ENCODE results near the gene ZBTB42. TPM values are rescaled to one million over a fixed set of nuclear protein-coding genes. Genes with fewer than 3 reads are reported as not detected.

The ZBTB42 gene
- total RNA-seq, 2 experiments from 2014 or later = 1.3 TPM

GRCh38 chr14:104843442-104844305 lies 42.8 kb downstream of the ZBTB42 start:
- ChIA-PET POLR2A (no interaction called here), CTCF (no interaction called here)
- Mint-ChIP-seq H3K4me1 (ENCODE audit: low read depth) (peaks cover 4% of the 10 kb centered on the region), H3K36me3 (ENCODE audit: low read depth) (no peaks in the 10 kb centered on the region), H3K27ac (no peak overlapping the region), H3K27me3 (peaks cover 43% of the 10 kb centered on the region), H3K4me3 (no peak overlapping the region), H3K9me3 (no peaks in the 10 kb centered on the region)
- ATAC-seq (no peak), DNase-seq (no peak)
- no peak for TF ChIP-seq CTCF (IDR thresholded peaks at IDR 0.05)
- intact Hi-C loops (cut with micrococcal nuclease) = no loop called here

- intact Hi-C loops (cut with micrococcal nuclease) = no loop called here
- ATAC-seq (no peak), DNase-seq (no peak)
- Mint-ChIP-seq H3K4me3 (no peak overlapping the region), H3K27me3 (peaks cover 43% of the 10 kb centered on the region), H3K27ac (no peak overlapping the region), H3K36me3 (ENCODE audit: low read depth) (no peaks in the 10 kb centered on the region), H3K4me1 (ENCODE audit: low read depth) (peaks cover 4% of the 10 kb centered on the region), H3K9me3 (no peaks in the 10 kb centered on the region)
- CTCF ChIA-PET = no interaction called here
- POLR2A ChIA-PET = no interaction called here
- no peak for TF ChIP-seq CTCF (IDR thresholded peaks at IDR 0.05)
Observed at GRCh38 chr14:104844306-104845032, 43.6 kb downstream of the ZBTB42 start.

- ChIA-PET POLR2A (no interaction called here), CTCF (interaction anchor here (1.3 to 1.6 kb wide), 2 partner anchors 14 to 18 kb away, joined by 3 to 4 read pairs; no protein-coding TSS in a partner anchor)
- no peaks in the 10 kb centered on the region for H3K36me3 Mint-ChIP-seq (ENCODE audit: low read depth)
- no peak for TF ChIP-seq CTCF (IDR thresholded peaks at IDR 0.05)
- ATAC-seq (no peak), DNase-seq (no peak)
- H3K9me3 Mint-ChIP-seq = no peaks in the 10 kb centered on the region
- peaks cover 42% of the 10 kb centered on the region for H3K27me3 Mint-ChIP-seq
- intact Hi-C loops (cut with micrococcal nuclease) = no loop called here
- no peak overlapping the region for H3K4me3 Mint-ChIP-seq
- H3K4me1 Mint-ChIP-seq (ENCODE audit: low read depth) = peaks cover 4% of the 10 kb centered on the region
- H3K27ac Mint-ChIP-seq = no peak overlapping the region
Observed at GRCh38 chr14:104845033-104845666, 44.2 kb downstream of the ZBTB42 start.

- Mint-ChIP-seq H3K36me3 (ENCODE audit: low read depth) (no peaks in the 10 kb centered on the region), H3K27me3 (peaks cover 41% of the 10 kb centered on the region), H3K27ac (no peak overlapping the region), H3K4me3 (no peak overlapping the region), H3K9me3 (no peaks in the 10 kb centered on the region), H3K4me1 (ENCODE audit: low read depth) (peaks cover 4% of the 10 kb centered on the region)
- ATAC-seq (no peak), DNase-seq (no peak)
- intact Hi-C loops (cut with micrococcal nuclease) = no loop called here
- ChIA-PET CTCF (interaction anchor here (0.7 to 1.6 kb wide), 3 partner anchors 15 to 77 kb away, joined by 3 to 5 read pairs (median 4); no protein-coding TSS in a partner anchor), POLR2A (interaction anchor here (0.6 kb wide), 1 partner anchor 937 kb away, joined by 4 read pairs; no protein-coding TSS in a partner anchor)
- no peak for TF ChIP-seq CTCF (IDR thresholded peaks at IDR 0.05)
Observed at GRCh38 chr14:104845834-104846441, 45.0 kb downstream of the ZBTB42 start.

Data from activated CD8-positive, alpha-beta T cell treated with anti-CD3 and anti-CD28 coated beads for 36 hours (primary cell).